Progenitor cell of endocrine pancreas (in vitro differentiated cells): Measurements from ENCODE around the gene PTPN14. TPM values are rescaled to one million over a fixed set of nuclear protein-coding genes. Genes with fewer than 3 reads are reported as not detected.

Experiments used
- DNase-seq: peaks from one replicate; pipeline ENCODE4 v3.0.0; 2021; ENCODE audit warnings: low spot score; ENCODE audit not compliant: unreplicated experiment
- H3K27ac Mint-ChIP-seq: 2 replicates; pipeline ENCODE4 v1.8.0; 2021; ENCODE audit warnings: mild to moderate bottlenecking, moderate library complexity, mixed read lengths
- H3K27me3 Mint-ChIP-seq: 2 replicates; pipeline ENCODE4 v1.8.0; 2021; ENCODE audit warnings: mixed read lengths
- H3K36me3 Mint-ChIP-seq: 2 replicates; pipeline ENCODE4 v1.8.0; 2022; ENCODE audit warnings: mixed read lengths; ENCODE audit not compliant: insufficient read depth
- H3K4me1 Mint-ChIP-seq: 2 replicates; pipeline ENCODE4 v1.8.0; 2021; ENCODE audit warnings: low read depth, mixed read lengths
- H3K4me3 Mint-ChIP-seq: 2 replicates; pipeline ENCODE4 v1.8.0; 2021; ENCODE audit warnings: low read depth, mild to moderate bottlenecking, moderate library complexity, mixed read lengths
- H3K9me3 Mint-ChIP-seq: 2 replicates; pipeline ENCODE4 v1.8.0; 2021; ENCODE audit warnings: low read depth, mixed read lengths
- total RNA-seq: library from RNA; stranded (reverse); gene quantifications from 2 replicates; pipeline ENCODE4 v1.2.1, GENCODE V29; 2021
- TF ChIP-seq, protein P1 (sequence below): fragments of 200-600 bp; sonication (generic); IDR thresholded peaks from one replicate; pipeline ENCODE4 v1.5.0; 2021; ENCODE audit warnings: antibody characterized with exemption, mild to moderate bottlenecking; ENCODE audit not compliant: unreplicated experiment

PTPN14 gene
- total RNA-seq, 1 donor from 2014 or later = 37.0 TPM

DNA sequence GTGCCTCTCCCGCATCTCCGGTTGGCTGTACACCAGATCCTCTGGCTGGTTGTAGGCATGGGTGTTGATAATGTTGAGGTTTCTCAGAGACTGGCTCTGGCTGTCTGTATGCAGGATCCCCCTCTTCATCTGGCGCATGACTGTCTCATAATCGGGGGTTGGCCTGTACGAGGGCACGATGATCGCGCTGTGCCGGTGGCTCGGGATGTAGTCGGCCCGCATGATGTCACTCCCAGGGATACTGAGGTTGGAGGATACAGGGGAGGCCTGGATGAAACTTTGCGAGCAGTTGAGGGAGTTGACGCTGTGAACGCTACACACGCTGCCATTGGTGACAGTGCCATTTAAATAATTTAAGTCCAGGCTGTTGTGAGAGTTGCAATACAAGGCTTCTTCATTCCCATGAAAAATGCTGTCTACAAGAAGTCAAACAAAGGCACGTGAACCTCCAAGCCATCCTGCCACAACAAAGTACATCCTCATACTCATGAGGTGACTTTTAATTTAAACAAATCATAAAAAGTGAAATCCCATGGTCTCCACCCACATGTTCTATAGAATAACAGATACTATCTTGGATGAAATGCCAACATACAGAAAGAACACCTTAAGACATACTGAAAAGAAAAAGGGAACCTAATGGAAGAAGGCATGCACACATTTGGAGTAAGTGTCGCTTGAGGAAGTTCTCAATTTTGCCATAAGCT lies 166.9 kb downstream of the PTPN14 start:
- H3K4me1 Mint-ChIP-seq = peaks cover 22% of the 10 kb centered on the region
- DNase-seq = no peak
- TF ChIP-seq, protein P1, sequence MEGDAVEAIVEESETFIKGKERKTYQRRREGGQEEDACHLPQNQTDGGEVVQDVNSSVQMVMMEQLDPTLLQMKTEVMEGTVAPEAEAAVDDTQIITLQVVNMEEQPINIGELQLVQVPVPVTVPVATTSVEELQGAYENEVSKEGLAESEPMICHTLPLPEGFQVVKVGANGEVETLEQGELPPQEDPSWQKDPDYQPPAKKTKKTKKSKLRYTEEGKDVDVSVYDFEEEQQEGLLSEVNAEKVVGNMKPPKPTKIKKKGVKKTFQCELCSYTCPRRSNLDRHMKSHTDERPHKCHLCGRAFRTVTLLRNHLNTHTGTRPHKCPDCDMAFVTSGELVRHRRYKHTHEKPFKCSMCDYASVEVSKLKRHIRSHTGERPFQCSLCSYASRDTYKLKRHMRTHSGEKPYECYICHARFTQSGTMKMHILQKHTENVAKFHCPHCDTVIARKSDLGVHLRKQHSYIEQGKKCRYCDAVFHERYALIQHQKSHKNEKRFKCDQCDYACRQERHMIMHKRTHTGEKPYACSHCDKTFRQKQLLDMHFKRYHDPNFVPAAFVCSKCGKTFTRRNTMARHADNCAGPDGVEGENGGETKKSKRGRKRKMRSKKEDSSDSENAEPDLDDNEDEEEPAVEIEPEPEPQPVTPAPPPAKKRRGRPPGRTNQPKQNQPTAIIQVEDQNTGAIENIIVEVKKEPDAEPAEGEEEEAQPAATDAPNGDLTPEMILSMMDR = no peak
- H3K36me3 Mint-ChIP-seq = peaks cover 41% of the 10 kb centered on the region
- no peaks in the 10 kb centered on the region for H3K9me3 Mint-ChIP-seq
- H3K4me3 Mint-ChIP-seq = no peak overlapping the region
- no peak overlapping the region for H3K27ac Mint-ChIP-seq
- H3K27me3 Mint-ChIP-seq = no peaks in the 10 kb centered on the region

DNA sequence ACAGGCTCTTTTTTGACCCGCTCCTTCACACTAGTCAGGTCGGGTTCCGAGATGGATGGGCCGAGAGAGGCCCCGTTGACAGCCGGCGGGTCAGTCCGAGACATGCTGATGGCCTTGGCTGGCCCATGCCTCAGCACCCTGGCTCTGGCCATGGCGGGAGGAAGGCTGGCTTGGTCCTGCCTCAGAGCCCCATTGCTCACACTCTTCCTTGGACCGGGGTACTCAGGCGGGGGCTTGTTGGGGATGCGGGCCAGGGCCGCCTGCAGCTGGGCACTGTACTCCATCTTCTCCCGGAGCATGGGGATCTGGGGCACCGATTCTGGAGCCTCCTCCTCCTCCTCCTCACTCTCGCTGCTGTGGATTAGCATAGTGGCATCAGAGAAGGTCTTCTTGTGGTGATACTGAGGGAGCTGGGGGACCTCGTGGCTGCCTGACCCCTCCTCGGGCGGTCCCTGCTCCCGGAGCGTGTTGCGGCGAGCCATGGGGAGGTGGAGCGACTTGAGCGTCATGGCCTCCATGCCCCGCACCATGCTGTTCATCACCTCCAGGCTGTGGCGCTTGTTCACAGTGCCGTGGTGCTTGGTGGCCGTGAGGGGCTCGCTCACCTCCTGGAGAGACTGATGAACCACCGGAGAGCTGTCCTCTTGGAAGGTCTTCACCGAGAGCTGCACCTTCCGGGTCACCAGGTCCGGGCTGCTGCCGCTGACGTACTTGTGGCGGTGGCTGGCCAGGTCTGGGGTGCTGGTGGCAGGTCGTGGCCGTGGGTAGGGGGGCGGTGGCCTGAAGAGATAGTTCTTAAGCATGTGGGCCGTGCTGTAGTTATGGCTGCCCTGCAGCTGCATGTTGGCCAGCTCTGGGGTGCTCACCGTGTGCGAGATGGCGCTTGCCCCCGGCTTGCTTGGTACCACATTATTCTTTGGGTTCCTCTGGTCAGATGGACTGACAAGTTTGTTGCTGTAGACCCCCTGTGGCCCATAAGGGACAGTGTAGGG lies 167.7 kb downstream of the PTPN14 start:
- Mint-ChIP-seq H3K9me3 (no peaks in the 10 kb centered on the region), H3K36me3 (peaks cover 42% of the 10 kb centered on the region), H3K27ac (no peak overlapping the region), H3K27me3 (no peaks in the 10 kb centered on the region), H3K4me1 (peaks cover 26% of the 10 kb centered on the region), H3K4me3 (no peak overlapping the region)
- TF ChIP-seq, protein P1 = no peak
- DNase-seq = no peak

DNA sequence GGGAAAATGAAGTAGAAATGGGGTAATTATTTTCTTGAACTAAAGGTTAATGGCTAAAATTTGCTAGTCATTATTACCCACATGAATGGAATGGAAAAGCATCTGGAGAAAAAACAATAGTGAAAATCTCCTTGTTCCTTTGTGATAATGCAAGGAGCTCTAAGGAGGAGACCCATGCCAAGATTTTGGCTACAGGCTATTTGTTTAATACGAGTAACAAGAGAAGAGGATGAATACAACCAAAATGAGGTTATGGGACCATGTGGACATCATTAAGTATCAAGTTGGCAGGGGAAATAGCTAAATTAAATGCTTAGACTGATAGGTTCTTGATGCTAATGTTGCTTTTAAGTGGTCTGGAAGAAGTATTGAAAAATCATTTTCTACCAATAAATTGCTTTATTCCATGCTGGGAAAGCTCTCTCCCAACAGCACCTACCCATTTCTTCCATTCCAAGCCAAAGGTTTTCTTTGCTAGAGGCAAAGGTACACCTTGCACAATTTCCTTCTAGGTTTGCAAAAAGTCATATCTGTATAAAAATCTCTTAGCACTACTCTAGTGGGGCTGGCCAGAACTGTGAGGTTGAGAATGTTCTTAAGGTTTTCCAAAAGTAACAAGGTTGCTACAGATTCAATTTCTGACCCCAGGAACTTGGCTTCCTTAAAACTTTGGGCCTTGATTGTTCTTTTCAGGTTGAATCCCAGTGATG lies 170.3 kb downstream of the PTPN14 start:
- TF ChIP-seq, protein P1 = no peak

DNA sequence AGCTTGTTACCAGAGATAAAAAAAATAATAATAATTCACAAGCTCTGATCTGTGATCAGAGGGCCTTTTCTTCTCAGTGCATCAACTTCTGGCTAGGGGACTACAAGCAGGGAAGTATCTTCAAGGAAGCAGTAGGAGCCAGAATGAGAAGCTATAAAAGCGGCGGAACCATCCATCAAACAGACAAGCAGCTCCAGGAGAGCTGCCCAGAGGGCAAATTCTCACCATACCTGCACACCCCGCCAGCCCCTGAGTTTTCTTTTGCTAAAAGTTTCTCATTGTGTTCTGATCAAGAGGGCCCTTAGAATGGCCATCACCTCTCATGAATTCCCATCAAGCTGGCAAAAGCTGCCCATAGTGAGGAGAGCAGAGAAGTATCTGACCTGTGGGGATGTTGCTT lies 171.0 kb downstream of the PTPN14 start:
- H3K36me3 Mint-ChIP-seq = peaks cover 46% of the 10 kb centered on the region
- no peaks in the 10 kb centered on the region for H3K9me3 Mint-ChIP-seq
- TF ChIP-seq, protein P1 = no peak
- H3K4me1 Mint-ChIP-seq = peaks cover 51% of the 10 kb centered on the region
- DNase-seq = no peak
- H3K27me3 Mint-ChIP-seq = no peaks in the 10 kb centered on the region
- H3K27ac Mint-ChIP-seq = peak overlapping the region; percentile 90
- no peak overlapping the region for H3K4me3 Mint-ChIP-seq

More for the DNA sequence above, 170.3 kb downstream of the PTPN14 start:
- Mint-ChIP-seq H3K36me3 (peaks cover 48% of the 10 kb centered on the region), H3K4me3 (no peak overlapping the region), H3K9me3 (no peaks in the 10 kb centered on the region), H3K27me3 (no peaks in the 10 kb centered on the region), H3K4me1 (peaks cover 46% of the 10 kb centered on the region), H3K27ac (peak overlapping the region; percentile 90)
- no peak for DNase-seq
